AG10803 (cell line): Measurements from ENCODE around the gene PILRB.
"Not testable (repeated sequence)": the region's sequence is repeated elsewhere in the genome, so short reads cannot be mapped to it uniquely, and the experiment has no call there.

Experiments used
- DNase-seq: peaks from one replicate; pipeline ENCODE4 v3.0.0; 2010; ENCODE audit warnings: low read depth
- H3K4me3 ChIP-seq: 2 replicates; pipeline ENCODE4 v1.5.1; 2011; ENCODE audit warnings: mild to moderate bottlenecking, low read length, control low read depth
- CTCF ChIP-seq: conservative IDR thresholded peaks from 2 replicates; pipeline ENCODE4 v1.5.1; 2011; ENCODE audit warnings: mild to moderate bottlenecking, low read length, control low read depth, inconsistent platforms

The PILRB gene

GRCh38 chr7:100370303-100370702 lies 12.4 kb downstream of the PILRB start:
- TF ChIP-seq CTCF = no peak
- H3K4me3 ChIP-seq = no peak overlapping the region
- no peak for DNase-seq

- no peak overlapping the region for H3K4me3 ChIP-seq
- no peak for DNase-seq
- no peak for TF ChIP-seq CTCF
These were observed 12.8 kb downstream of the PILRB start for GRCh38 chr7:100370746-100371145.

- no peak for DNase-seq
- TF ChIP-seq CTCF = no peak
- no peak overlapping the region for H3K4me3 ChIP-seq
These were observed 13.7 kb downstream of the PILRB start for GRCh38 chr7:100371561-100372171.

- TF ChIP-seq CTCF = no peak
- DNase-seq = peak; percentile 66
- H3K4me3 ChIP-seq = no peak overlapping the region
These were observed 14.3 kb downstream of the PILRB start for GRCh38 chr7:100372256-100372655.

GRCh38 chr7:100372694-100373093 lies 14.8 kb downstream of the PILRB start:
- DNase-seq = no peak
- no peak for TF ChIP-seq CTCF
- no peak overlapping the region for H3K4me3 ChIP-seq

GRCh38 chr7:100373261-100373831 lies 15.4 kb downstream of the PILRB start, which contains the start of gene PILRA:
PILRA (plus strand) TSS chr7:100373487; CDS start chr7:100373657, 170 bp downstream.
- TF ChIP-seq CTCF = no peak
- H3K4me3 ChIP-seq = no peak within 1 kb of the TSS

GRCh38 chr7:100373870-100374598 lies 16.1 kb downstream of the PILRB start:
- not testable (repeated sequence) for DNase-seq, H3K4me3 ChIP-seq

More at GRCh38 chr7:100373261-100373831, 15.4 kb downstream of the PILRB start, which contains the start of gene PILRA:
- DNase-seq = peak; percentile 24
